HG02885 (cell line): ENCODE measurements around the gene LRTM2.
A peak's percentile ranks its signal among the peaks of the same experiment; 100 is the strongest.

Experiments used
- ATAC-seq: cut with Tn5 transposase; IDR thresholded peaks from one replicate; pipeline ENCODE4 v1.9.1; 2021; ENCODE audit warnings: mild to moderate bottlenecking; ENCODE audit not compliant: unreplicated experiment, poor library complexity

The LRTM2 gene

GRCh38 chr12:1820191-1820895 lies at the start of gene LRTM2:
Gene LRTM2 (plus strand): TSS chr12:1820565. CDS start chr12:1828149, 7,584 bp downstream.
- no peak for ATAC-seq

- ATAC-seq = no peak
These were observed 46.3 kb upstream of the LRTM2 start for GRCh38 chr12:1773937-1774655.

- no peak for ATAC-seq
These were observed 44.0 kb upstream of the LRTM2 start for GRCh38 chr12:1776170-1776921.

GRCh38 chr12:1777798-1778197 lies 42.6 kb upstream of the LRTM2 start:
- ATAC-seq = no peak

- ATAC-seq = no peak
These were observed 41.5 kb upstream of the LRTM2 start for GRCh38 chr12:1778911-1779310.

- no peak for ATAC-seq
These were observed 40.6 kb upstream of the LRTM2 start for GRCh38 chr12:1779783-1780182.

GRCh38 chr12:1781772-1782171 lies 38.6 kb upstream of the LRTM2 start:
- ATAC-seq = no peak

- ATAC-seq = no peak
These were observed 38.1 kb upstream of the LRTM2 start for GRCh38 chr12:1782215-1782614.

GRCh38 chr12:1787714-1788113 lies 32.7 kb upstream of the LRTM2 start:
- ATAC-seq = no peak

GRCh38 chr12:1790444-1790843 lies 29.9 kb upstream of the LRTM2 start:
- ATAC-seq = no peak

- no peak for ATAC-seq
These were observed 29.1 kb upstream of the LRTM2 start for GRCh38 chr12:1791104-1791841.

GRCh38 chr12:1792406-1792805 lies 28.0 kb upstream of the LRTM2 start:
- ATAC-seq = no peak

- ATAC-seq = no peak
These were observed 26.7 kb upstream of the LRTM2 start for GRCh38 chr12:1793426-1794210.

- ATAC-seq = no peak
These were observed 25.8 kb upstream of the LRTM2 start for GRCh38 chr12:1794440-1795090.

- ATAC-seq = no peak
These were observed 25.1 kb upstream of the LRTM2 start for GRCh38 chr12:1795221-1795784.

- peak; percentile 92 for ATAC-seq
These were observed 24.4 kb upstream of the LRTM2 start for GRCh38 chr12:1795785-1796514.

- ATAC-seq = peak; percentile 10
These were observed 23.8 kb upstream of the LRTM2 start for GRCh38 chr12:1796515-1797010.
